Neural progenitor cell (in vitro differentiated cells): ENCODE results near the gene EYA4.

Experiments used
- CTCF ChIP-seq: fragments of 200-600 bp; sonication (generic); IDR thresholded peaks from 2 replicates; pipeline ENCODE4 v1.5.1; 2017; ENCODE audit warnings: antibody characterized with exemption, mild to moderate bottlenecking
- EZH2 ChIP-seq: fragments of 200-600 bp; sonication (generic); IDR thresholded peaks from 2 replicates; pipeline ENCODE4 v1.6.1; 2017; ENCODE audit warnings: antibody characterized with exemption, mild to moderate bottlenecking, moderate library complexity
- EZH2phosphoT487 ChIP-seq: fragments of 200-600 bp; sonication (generic); IDR thresholded peaks from 2 replicates; pipeline ENCODE4 v1.6.1; 2017; ENCODE audit warnings: antibody characterized with exemption

GRCh38 chr6:133265066-133265465 lies 23.9 kb downstream of the EYA4 start:
- TF ChIP-seq CTCF (no peak), EZH2 (no peak), EZH2phosphoT487 (no peak)
